T-helper 1 cell treated with Interleukin-12 subunit alpha and Interleukin-12 subunit beta and Interleukin-4 antibody, amounts not matched to agents 30 μg/mL and 1 μg/mL, for 36 hours (primary cell): ENCODE measurements around the gene TLCD1.

Experiments
- H3K27ac Mint-ChIP-seq: one replicate; pipeline ENCODE4 v1.8.0; 2021; ENCODE audit warnings: mild to moderate bottlenecking, mixed read lengths
- H3K27me3 Mint-ChIP-seq: one replicate; pipeline ENCODE4 v1.8.0; 2021; ENCODE audit warnings: low read depth, mixed read lengths
- H3K36me3 Mint-ChIP-seq: one replicate; pipeline ENCODE4 v1.8.0; 2021; ENCODE audit warnings: low read depth, mixed read lengths
- H3K4me1 Mint-ChIP-seq: one replicate; pipeline ENCODE4 v1.8.0; 2021; ENCODE audit warnings: low read depth, mixed read lengths
- H3K4me3 Mint-ChIP-seq: one replicate; pipeline ENCODE4 v1.8.0; 2021; ENCODE audit warnings: mild to moderate bottlenecking, moderate library complexity, mixed read lengths
- H3K9me3 Mint-ChIP-seq: one replicate; pipeline ENCODE4 v1.8.0; 2021; ENCODE audit warnings: mixed read lengths

TLCD1 gene

DNA sequence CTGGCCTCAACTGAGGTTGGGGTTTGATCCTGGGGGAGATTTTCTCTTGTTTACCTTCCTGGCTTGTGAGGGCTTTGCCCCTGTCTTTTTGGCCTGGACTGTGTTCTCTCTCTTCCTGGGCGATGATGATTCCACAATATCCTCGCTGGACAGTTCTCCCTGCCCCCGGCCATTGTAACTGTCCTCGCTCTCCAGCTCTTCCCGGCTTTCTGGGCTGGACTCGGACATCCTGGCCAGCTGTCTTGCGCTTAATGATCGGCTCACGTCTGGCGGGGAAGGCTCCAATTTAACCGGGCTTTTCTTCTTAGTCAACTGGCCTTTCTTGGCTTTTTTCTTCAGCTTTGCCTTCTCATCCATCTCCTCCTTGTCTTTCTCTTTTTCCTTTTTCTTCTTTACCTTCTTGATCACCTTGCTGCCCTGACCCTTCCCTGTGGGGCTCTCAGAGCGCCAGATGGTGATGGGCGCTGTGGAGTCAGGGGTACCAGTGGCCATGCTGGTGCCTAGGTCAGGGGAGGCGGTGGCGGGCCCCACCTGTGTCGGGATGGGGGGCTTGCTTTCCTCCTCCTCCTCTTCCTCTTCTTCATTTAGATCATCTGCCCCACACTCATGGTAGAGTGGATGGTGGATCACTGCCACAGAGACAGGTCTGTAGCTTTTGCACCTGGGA lies 22.3 kb downstream of the TLCD1 start:
- peaks cover 8% of the 10 kb centered on the region for H3K4me1 Mint-ChIP-seq
- H3K9me3 Mint-ChIP-seq = no peaks in the 10 kb centered on the region
- no peak overlapping the region for H3K4me3 Mint-ChIP-seq
- no peaks in the 10 kb centered on the region for H3K27me3 Mint-ChIP-seq
- peaks cover 36% of the 10 kb centered on the region for H3K36me3 Mint-ChIP-seq
- H3K27ac Mint-ChIP-seq = no peak overlapping the region

DNA sequence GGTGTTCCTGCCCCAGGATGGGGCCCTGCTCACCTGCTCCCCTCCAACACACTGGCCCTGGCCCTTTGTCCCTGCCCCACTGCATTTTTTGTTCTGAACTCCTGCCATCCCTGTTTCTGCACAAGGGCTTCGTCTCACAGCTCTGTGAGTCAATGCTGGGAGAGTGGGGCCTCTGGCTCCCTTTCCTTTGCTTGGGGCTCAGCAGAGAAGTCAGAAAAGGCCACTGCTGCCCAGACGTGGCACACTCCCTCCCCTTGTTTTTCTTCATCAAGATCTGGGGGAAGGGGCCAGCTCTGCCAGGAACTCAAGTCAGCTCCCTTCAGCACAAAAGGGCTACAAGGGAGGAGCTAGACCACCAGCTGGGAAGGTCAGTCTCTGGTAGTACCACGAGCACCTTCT lies 23.3 kb downstream of the TLCD1 start:
- no peak overlapping the region for H3K4me3 Mint-ChIP-seq
- peaks cover 8% of the 10 kb centered on the region for H3K4me1 Mint-ChIP-seq
- no peaks in the 10 kb centered on the region for H3K27me3 Mint-ChIP-seq
- H3K36me3 Mint-ChIP-seq = peaks cover 39% of the 10 kb centered on the region
- no peaks in the 10 kb centered on the region for H3K9me3 Mint-ChIP-seq
- H3K27ac Mint-ChIP-seq = peak overlapping the region; percentile 34

GRCh38 chr17:28702026-28702751 lies 23.8 kb downstream of the TLCD1 start:
- Mint-ChIP-seq H3K27me3 (no peaks in the 10 kb centered on the region), H3K36me3 (peaks cover 40% of the 10 kb centered on the region), H3K4me1 (peaks cover 4% of the 10 kb centered on the region), H3K9me3 (no peaks in the 10 kb centered on the region), H3K4me3 (no peak overlapping the region), H3K27ac (peak overlapping the region; percentile 34)

DNA sequence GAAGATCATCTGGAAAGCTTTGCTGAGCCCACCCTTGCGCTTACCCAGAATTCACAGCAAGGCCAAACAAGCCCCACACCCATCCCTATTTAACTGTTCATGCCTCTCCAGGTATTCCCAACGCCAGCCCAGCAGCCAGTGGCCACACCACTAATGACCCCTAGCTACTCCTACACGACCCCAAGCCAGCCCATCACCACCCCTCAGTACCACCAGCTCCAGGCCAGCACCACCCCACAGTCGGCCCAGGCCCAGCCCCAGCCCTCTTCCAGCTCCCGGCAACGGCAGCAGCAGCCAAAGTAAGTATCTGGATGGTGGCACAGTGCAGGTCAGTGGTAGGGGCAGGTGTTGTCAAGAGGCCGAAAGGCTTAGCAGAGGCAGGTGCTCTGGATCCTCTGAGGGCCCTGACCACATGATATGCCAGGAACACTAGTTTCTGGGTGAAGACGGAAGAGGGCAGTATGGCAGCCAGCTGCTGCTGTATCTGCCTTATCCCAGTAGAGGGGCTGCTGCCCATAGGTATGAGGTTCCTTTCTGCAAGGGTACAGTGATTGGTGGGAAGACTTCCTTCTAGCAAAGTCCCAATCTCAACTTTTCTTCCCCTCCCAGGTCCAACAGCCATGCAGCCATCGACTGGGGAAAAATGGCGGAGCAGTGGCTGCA lies 25.1 kb downstream of the TLCD1 start:
- no peak overlapping the region for H3K27ac Mint-ChIP-seq
- no peaks in the 10 kb centered on the region for H3K9me3 Mint-ChIP-seq
- H3K36me3 Mint-ChIP-seq = peaks cover 44% of the 10 kb centered on the region
- H3K4me1 Mint-ChIP-seq = peaks cover under 1% of the 10 kb centered on the region
- H3K4me3 Mint-ChIP-seq = no peak overlapping the region
- no peaks in the 10 kb centered on the region for H3K27me3 Mint-ChIP-seq

DNA sequence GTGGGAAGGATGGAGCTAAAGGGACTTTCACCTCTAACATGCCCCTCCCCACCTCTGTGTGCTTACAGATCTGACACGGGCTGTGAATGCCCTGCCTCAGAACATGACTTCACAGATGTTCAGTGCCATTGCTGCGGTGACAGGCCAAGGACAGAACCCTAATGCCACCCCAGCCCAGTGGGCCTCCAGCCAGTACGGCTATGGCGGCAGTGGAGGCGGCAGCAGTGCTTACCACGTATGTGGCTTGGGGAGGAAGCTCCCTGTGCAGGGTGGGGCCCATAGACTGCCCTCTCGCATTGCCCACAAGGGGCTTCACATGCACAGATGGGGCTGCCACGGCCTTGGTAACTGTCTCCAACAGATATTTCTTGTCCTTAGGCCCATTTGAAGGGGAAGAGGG lies 25.8 kb downstream of the TLCD1 start:
- no peaks in the 10 kb centered on the region for H3K9me3 Mint-ChIP-seq
- no peak overlapping the region for H3K27ac Mint-ChIP-seq
- H3K27me3 Mint-ChIP-seq = no peaks in the 10 kb centered on the region
- H3K4me3 Mint-ChIP-seq = no peak overlapping the region
- no peaks in the 10 kb centered on the region for H3K4me1 Mint-ChIP-seq
- H3K36me3 Mint-ChIP-seq = peaks cover 46% of the 10 kb centered on the region

DNA sequence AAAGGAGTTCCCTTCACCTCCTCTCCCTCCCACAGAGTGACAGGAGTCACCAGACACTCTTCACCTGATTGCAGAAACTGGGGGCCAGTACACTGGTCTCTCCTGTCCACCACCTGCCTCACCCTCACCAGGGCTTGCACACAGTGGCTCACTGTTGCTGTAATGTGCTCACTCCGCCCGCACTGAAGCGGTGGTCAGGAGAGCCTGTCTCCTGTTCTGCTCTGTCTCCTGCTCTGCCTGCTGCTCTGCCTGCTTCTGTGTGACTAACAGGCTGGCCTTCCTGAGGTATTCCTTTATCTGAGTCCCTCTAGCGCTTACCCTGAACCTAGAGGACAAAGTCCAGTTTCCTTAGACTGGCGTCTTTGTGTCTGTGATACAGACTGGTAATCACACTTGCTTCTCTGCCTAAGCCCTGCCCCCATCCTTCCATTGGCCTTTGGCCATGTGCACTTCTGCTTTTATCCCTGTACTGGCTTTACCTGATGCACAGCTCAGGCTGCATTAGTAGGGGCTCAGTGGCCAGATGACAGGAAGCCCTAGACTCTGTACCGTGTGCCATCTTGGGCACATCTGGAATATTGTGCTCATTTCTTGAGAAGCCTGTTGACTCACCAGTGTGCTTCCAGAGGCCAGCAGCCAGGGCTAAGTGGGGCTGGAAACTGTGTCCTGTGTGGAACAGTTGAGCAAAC lies 27.6 kb downstream of the TLCD1 start:
- Mint-ChIP-seq H3K9me3 (no peaks in the 10 kb centered on the region), H3K36me3 (peaks cover 49% of the 10 kb centered on the region), H3K27ac (no peak overlapping the region), H3K4me1 (no peaks in the 10 kb centered on the region), H3K4me3 (no peak overlapping the region), H3K27me3 (no peaks in the 10 kb centered on the region)

- Mint-ChIP-seq H3K27ac (no peak overlapping the region), H3K27me3 (no peaks in the 10 kb centered on the region), H3K36me3 (peaks cover 49% of the 10 kb centered on the region), H3K4me1 (no peaks in the 10 kb centered on the region), H3K9me3 (no peaks in the 10 kb centered on the region), H3K4me3 (no peak overlapping the region)
These were observed 32.2 kb downstream of the TLCD1 start for GRCh38 chr17:28693869-28694268.

DNA sequence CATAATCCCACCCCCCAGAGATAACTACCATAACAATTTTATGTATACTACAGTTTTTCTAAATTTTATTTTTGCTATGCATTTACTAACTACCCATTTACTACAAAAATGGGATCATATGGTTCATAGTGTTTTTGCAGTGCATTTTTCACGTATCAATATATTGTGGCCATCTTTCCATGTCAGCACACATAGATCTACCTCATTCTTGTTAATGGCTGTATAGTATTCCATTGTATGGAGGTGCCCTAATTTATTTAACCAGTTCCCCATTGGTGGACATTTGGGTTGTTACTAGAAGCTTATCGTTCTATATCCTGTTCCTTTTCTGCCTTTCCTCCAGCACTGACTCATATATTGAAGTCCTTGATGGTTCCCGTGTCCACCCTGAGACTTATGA lies 37.0 kb downstream of the TLCD1 start:
- no peak overlapping the region for H3K4me3 Mint-ChIP-seq
- no peaks in the 10 kb centered on the region for H3K9me3 Mint-ChIP-seq
- H3K27me3 Mint-ChIP-seq = no peaks in the 10 kb centered on the region
- no peaks in the 10 kb centered on the region for H3K4me1 Mint-ChIP-seq
- peaks cover 65% of the 10 kb centered on the region for H3K36me3 Mint-ChIP-seq
- no peak overlapping the region for H3K27ac Mint-ChIP-seq

DNA sequence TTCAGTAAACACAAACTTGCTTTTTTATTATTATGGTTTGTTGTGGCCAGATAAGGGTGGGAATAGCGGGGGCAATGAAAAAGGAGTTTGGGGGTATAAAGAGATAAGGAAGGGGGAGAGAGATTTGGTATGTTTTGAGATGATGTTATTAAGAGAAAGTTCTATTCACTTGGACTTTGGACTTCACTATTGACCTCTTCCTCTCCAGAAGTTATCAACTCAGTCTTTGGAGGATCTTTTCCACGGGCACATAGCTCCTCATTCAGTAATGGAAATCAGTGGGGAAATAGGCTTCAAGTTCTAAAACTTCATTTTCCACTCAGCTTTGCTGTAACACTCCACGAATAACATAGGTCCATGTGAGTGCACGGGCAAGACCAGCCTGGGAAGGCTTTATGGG lies 37.6 kb downstream of the TLCD1 start:
- Mint-ChIP-seq H3K4me3 (no peak overlapping the region), H3K9me3 (no peaks in the 10 kb centered on the region), H3K27ac (no peak overlapping the region), H3K4me1 (no peaks in the 10 kb centered on the region), H3K36me3 (peaks cover 63% of the 10 kb centered on the region), H3K27me3 (no peaks in the 10 kb centered on the region)

GRCh38 chr17:28686296-28686695 lies 39.7 kb downstream of the TLCD1 start:
- peaks cover 70% of the 10 kb centered on the region for H3K36me3 Mint-ChIP-seq
- no peak overlapping the region for H3K4me3 Mint-ChIP-seq
- no peaks in the 10 kb centered on the region for H3K4me1 Mint-ChIP-seq
- H3K9me3 Mint-ChIP-seq = no peaks in the 10 kb centered on the region
- no peaks in the 10 kb centered on the region for H3K27me3 Mint-ChIP-seq
- H3K27ac Mint-ChIP-seq = no peak overlapping the region

DNA sequence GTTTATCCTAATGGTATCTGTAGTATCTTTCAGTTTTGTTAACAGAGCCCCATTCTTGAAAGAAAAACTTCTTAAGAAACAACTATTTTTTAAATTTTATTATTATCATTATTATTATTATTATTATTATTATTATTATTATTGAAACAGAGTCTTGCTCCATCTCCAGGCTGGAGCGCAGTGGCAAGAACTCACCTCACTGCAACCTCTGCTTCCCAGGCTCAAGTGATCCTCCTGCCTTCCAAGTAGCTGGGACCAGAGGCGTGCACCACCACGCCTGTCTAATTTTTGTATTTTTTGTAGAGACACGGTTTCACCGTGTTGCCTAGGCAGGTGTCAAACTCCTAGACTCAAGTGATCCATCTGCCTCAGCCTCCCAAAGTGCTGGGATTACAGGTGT lies 40.7 kb downstream of the TLCD1 start:
- Mint-ChIP-seq H3K27me3 (no peaks in the 10 kb centered on the region), H3K9me3 (no peaks in the 10 kb centered on the region), H3K36me3 (peaks cover 66% of the 10 kb centered on the region), H3K4me1 (no peaks in the 10 kb centered on the region), H3K27ac (no peak overlapping the region), H3K4me3 (no peak overlapping the region)

GRCh38 chr17:28684963-28685362 lies 41.1 kb downstream of the TLCD1 start:
- H3K4me3 Mint-ChIP-seq = no peak overlapping the region
- H3K36me3 Mint-ChIP-seq = peaks cover 62% of the 10 kb centered on the region
- no peaks in the 10 kb centered on the region for H3K27me3 Mint-ChIP-seq
- H3K27ac Mint-ChIP-seq = no peak overlapping the region
- no peaks in the 10 kb centered on the region for H3K4me1 Mint-ChIP-seq
- H3K9me3 Mint-ChIP-seq = no peaks in the 10 kb centered on the region

DNA sequence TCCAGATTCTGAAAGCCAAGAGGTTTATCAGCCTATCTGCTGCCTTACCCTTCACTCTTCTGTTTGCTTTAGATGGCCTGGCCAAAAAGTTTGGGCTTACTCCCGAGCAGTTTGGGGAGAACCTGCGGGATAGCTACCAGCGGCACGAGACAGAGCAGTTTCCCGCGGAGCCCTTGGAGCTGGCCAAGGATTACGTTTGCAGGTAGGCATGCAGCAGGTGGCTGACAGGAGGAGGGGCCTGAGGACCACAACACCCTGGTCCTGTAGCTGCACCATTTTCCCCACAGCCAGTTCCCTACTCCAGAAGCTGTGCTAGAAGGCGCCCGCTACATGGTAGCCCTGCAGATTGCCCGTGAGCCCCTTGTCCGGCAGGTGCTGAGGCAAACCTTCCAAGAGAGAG lies 43.4 kb downstream of the TLCD1 start:
- H3K9me3 Mint-ChIP-seq = no peaks in the 10 kb centered on the region
- H3K4me1 Mint-ChIP-seq = no peaks in the 10 kb centered on the region
- H3K36me3 Mint-ChIP-seq = peaks cover 50% of the 10 kb centered on the region
- no peaks in the 10 kb centered on the region for H3K27me3 Mint-ChIP-seq
- no peak overlapping the region for H3K4me3 Mint-ChIP-seq
- no peak overlapping the region for H3K27ac Mint-ChIP-seq

- H3K4me3 Mint-ChIP-seq = no peak overlapping the region
- no peaks in the 10 kb centered on the region for H3K9me3 Mint-ChIP-seq
- H3K27me3 Mint-ChIP-seq = no peaks in the 10 kb centered on the region
- H3K36me3 Mint-ChIP-seq = peaks cover 53% of the 10 kb centered on the region
- H3K4me1 Mint-ChIP-seq = peaks cover 3% of the 10 kb centered on the region
- H3K27ac Mint-ChIP-seq = no peak overlapping the region
These were observed 50.1 kb downstream of the TLCD1 start for GRCh38 chr17:28675980-28676379.

DNA sequence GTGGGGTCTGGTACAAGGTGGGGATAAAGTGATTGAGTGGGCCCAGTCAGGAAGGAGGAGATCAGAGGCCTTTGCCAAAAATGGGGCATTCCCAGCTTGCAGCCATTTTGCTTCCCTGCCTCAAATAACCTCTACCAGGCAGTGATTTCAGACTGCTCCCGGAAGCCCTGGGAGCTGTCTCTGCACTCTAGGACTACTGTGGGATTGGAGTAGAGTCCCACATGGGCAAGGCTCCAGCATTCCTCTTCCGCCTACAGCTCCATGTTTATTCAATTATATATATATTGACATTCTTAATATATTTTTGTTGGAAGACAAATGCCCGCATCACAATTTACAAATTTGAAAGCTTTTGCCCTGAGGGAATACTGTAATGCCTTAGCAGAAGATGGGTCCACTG lies 50.5 kb downstream of the TLCD1 start:
- no peak overlapping the region for H3K4me3 Mint-ChIP-seq
- H3K4me1 Mint-ChIP-seq = peaks cover 5% of the 10 kb centered on the region
- no peaks in the 10 kb centered on the region for H3K27me3 Mint-ChIP-seq
- H3K36me3 Mint-ChIP-seq = peaks cover 56% of the 10 kb centered on the region
- no peaks in the 10 kb centered on the region for H3K9me3 Mint-ChIP-seq
- no peak overlapping the region for H3K27ac Mint-ChIP-seq
